ENCODE data around the gene PILRA. TPM values are rescaled to one million over a fixed set of nuclear protein-coding genes. Genes with fewer than 3 reads are reported as not detected.

Gene PILRA
- total and polyA plus RNA-seq, 2 of the 13 experiments (the other 11 are each of a cell fraction or from before 2014, with no cell fraction given) = 0.13 to 1.3 TPM

DNA sequence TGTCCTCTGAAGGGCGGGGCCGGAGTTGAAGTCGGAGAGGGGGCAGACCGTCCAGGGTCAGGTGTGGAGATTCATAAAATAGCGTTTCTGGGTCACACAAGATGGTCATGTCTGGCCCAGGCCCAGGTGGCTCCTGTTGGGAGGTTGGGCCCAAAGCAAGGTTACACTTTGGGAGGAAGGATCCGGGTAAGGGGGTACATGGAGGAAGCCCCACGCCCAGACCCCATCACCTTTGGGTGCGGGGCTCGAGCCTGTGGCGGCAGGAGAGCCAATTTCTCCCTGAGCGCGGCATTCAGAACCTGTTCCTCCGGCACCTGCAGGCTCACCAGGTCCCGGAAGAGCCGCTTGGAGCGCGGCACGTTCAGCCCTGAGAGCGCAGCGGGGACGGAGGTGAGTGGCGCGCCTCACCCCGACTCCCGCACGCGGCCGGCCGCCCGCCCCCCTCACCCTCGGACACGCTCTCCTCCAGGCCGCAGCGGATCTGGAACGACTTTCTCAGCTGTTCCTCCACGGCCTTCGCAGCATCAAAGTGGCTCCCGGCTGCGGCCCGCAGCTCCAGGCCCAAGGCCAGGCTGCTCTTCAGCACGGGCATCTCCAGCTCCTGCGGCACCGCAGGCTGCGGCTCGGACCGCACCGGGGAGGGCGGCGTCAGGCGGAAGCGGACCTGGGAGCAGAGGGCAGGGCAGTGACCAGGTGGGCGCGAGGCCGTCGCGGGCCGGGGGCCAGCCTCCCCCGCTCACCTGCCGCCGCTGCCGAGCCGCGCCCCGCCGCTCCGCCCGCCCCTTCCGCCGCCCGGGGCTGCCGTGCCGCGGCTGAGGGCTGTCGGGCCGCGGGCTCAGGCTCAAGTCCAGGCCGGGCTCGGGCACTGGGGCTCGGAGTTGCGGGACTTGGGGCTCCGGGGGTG is 62.4 kb downstream of the PILRA start (continued):
- TF ChIP-seq, protein P1, sequence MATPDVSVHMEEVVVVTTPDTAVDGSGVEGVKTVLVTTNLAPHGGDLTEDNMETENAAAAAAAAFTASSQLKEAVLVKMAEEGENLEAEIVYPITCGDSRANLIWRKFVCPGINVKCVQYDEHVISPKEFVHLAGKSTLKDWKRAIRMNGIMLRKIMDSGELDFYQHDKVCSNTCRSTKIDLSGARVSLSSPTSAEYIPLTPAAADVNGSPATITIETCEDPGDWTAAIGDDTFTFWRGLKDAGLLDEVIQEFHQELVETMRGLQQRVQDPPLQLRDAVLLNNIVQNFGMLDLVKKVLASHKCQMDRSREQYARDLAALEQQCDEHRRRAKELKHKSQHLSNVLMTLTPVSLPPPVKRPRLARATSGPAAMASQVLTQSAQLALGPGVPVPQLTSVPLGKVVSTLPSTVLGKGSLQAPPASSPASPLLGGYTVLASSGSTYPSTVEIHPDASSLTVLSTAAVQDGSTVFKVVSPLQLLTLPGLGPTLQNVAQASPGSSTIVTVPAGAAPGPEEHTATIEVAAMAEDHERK (CRISPR knock-in tag; IDR thresholded peaks at IDR 0.05; ENCODE audit: low read depth) = no peak
- no peak for TF ChIP-seq ZSCAN20 (CRISPR knock-in tag; IDR thresholded peaks at IDR 0.05; ENCODE audit: borderline replicate concordance)
- no peak for TF ChIP-seq RNF219 (CRISPR knock-in tag; IDR thresholded peaks at IDR 0.05)
- no peak for TF ChIP-seq NCOA2 (CRISPR knock-in tag; IDR thresholded peaks at IDR 0.05)
- TF ChIP-seq, protein P2, sequence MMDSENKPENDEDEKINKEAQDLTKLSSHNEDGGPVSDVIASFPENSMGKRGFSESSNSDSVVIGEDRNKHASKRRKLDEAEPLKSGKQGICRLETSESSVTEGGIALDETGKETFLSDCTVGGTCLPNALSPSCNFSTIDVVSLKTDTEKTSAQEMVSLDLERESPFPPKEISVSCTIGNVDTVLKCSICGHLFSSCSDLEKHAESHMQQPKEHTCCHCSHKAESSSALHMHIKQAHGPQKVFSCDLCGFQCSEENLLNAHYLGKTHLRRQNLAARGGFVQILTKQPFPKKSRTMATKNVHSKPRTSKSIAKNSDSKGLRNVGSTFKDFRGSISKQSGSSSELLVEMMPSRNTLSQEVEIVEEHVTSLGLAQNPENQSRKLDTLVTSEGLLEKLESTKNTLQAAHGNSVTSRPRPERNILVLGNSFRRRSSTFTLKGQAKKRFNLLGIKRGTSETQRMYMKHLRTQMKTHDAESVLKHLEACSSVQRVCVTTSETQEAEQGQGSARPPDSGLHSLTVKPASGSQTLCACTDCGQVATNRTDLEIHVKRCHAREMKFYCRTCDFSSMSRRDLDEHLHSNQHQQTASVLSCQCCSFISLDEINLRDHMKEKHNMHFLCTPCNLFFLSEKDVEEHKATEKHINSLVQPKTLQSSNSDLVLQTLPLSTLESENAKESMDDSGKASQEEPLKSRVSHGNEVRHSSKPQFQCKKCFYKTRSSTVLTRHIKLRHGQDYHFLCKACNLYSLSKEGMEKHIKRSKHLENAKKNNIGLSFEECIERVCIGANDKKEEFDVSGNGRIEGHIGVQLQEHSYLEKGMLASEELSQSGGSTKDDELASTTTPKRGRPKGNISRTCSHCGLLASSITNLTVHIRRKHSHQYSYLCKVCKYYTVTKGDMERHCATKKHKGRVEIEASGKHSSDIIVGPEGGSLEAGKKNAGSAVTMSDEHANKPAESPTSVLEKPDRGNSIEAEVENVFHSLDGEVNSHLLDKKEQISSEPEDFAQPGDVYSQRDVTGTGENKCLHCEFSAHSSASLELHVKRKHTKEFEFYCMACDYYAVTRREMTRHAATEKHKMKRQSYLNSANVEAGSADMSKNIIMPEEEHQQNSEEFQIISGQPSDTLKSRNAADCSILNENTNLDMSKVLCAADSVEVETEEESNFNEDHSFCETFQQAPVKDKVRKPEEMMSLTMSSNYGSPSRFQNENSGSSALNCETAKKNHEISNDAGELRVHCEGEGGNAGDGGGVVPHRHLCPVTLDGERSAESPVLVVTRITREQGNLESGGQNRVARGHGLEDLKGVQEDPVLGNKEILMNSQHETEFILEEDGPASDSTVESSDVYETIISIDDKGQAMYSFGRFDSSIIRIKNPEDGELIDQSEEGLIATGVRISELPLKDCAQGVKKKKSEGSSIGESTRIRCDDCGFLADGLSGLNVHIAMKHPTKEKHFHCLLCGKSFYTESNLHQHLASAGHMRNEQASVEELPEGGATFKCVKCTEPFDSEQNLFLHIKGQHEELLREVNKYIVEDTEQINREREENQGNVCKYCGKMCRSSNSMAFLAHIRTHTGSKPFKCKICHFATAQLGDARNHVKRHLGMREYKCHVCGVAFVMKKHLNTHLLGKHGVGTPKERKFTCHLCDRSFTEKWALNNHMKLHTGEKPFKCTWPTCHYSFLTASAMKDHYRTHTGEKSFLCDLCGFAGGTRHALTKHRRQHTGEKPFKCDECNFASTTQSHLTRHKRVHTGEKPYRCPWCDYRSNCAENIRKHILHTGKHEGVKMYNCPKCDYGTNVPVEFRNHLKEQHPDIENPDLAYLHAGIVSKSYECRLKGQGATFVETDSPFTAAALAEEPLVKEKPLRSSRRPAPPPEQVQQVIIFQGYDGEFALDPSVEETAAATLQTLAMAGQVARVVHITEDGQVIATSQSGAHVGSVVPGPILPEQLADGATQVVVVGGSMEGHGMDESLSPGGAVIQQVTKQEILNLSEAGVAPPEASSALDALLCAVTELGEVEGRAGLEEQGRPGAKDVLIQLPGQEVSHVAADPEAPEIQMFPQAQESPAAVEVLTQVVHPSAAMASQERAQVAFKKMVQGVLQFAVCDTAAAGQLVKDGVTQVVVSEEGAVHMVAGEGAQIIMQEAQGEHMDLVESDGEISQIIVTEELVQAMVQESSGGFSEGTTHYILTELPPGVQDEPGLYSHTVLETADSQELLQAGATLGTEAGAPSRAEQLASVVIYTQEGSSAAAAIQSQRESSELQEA (CRISPR knock-in tag; IDR thresholded peaks at IDR 0.05; ENCODE audit: not compliant biosample characterization) = no peak
- TF ChIP-seq, protein P3, sequence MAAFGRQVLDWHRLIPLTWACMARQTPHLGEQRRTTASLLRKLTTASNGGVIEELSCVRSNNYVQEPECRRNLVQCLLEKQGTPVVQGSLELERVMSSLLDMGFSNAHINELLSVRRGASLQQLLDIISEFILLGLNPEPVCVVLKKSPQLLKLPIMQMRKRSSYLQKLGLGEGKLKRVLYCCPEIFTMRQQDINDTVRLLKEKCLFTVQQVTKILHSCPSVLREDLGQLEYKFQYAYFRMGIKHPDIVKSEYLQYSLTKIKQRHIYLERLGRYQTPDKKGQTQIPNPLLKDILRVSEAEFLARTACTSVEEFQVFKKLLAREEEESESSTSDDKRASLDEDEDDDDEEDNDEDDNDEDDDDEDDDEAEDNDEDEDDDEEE (CRISPR knock-in tag; IDR thresholded peaks at IDR 0.05) = no peak; the same call in 1 of the 2 replicates
- TF ChIP-seq ZNF766 (CRISPR knock-in tag; IDR thresholded peaks at IDR 0.05; ENCODE audit: borderline replicate concordance) = no peak
- no peak for TF ChIP-seq ZNF44 (CRISPR knock-in tag; IDR thresholded peaks at IDR 0.05)
- TF ChIP-seq NFYB (CRISPR knock-in tag; IDR thresholded peaks at IDR 0.05) = no peak
- TF ChIP-seq ESRRA (CRISPR knock-in tag; IDR thresholded peaks at IDR 0.05; ENCODE audit: low read depth) = no peak
- peak; percentile 71 for TF ChIP-seq WIZ (CRISPR knock-in tag; IDR thresholded peaks at IDR 0.05)
- no peak for TF ChIP-seq ZNF530 (CRISPR knock-in tag; IDR thresholded peaks at IDR 0.05; ENCODE audit: low read depth)
- TF ChIP-seq ZNF33A (CRISPR knock-in tag; IDR thresholded peaks at IDR 0.05; ENCODE audit: borderline replicate concordance) = 0 out of 2 replicates have a peak, but pooled peaks have one; percentile 55
- TF ChIP-seq ZNF589 (CRISPR knock-in tag; conservative IDR thresholded peaks at IDR 0.05) = no peak
- 0 out of 2 replicates have a peak, but pooled peaks have one; percentile 23 for TF ChIP-seq KLF6 (CRISPR knock-in tag; IDR thresholded peaks at IDR 0.05)
- TF ChIP-seq TP53 (CRISPR knock-in tag; conservative IDR thresholded peaks at IDR 0.05) = no peak

Data from HepG2 (cell line).